Measurements from ENCODE around the gene SLC25A13.
"Not testable (repeated sequence)": the region's sequence is repeated elsewhere in the genome, so short reads cannot be mapped to it uniquely, and the experiment has no call there.

SLC25A13 gene

DNA sequence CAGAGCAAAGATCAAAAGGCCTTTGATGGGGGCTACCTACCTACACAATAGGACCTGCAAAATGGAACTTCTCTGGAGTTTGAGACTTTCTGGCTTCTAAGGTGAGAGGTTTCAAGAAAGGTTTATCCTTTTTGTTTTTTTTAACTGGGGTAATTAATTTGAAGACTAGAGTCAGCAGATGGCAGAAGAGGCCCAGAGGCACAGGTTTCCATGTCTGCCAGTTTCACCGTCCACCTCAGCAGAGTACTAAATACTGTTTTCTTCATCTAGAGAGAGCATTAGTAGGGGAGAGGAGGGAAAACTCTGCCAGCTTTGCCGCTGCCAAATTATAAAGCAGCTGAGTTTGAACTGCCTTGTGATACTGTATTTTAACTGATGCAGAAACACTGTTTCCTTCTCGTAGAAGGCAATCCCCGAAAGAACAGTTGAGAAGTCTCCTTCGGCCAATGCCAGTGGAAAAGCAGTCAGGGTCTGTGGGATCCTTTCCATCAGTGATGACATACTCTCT, 138.7 kb downstream of the SLC25A13 start:
- H3K4me3 Mint-ChIP-seq = no peak overlapping the region
- no peak for DNase-seq (ENCODE audit: low spot score)
- H3K4me1 Mint-ChIP-seq (ENCODE audit: low read depth) = no peaks in the 10 kb centered on the region
- no peaks in the 10 kb centered on the region for H3K9me3 Mint-ChIP-seq
- H3K36me3 Mint-ChIP-seq (ENCODE audit: low read depth) = peaks cover 8% of the 10 kb centered on the region
- no peak overlapping the region for H3K27ac Mint-ChIP-seq
- no peaks in the 10 kb centered on the region for H3K27me3 Mint-ChIP-seq (ENCODE audit: low read depth)

DNA sequence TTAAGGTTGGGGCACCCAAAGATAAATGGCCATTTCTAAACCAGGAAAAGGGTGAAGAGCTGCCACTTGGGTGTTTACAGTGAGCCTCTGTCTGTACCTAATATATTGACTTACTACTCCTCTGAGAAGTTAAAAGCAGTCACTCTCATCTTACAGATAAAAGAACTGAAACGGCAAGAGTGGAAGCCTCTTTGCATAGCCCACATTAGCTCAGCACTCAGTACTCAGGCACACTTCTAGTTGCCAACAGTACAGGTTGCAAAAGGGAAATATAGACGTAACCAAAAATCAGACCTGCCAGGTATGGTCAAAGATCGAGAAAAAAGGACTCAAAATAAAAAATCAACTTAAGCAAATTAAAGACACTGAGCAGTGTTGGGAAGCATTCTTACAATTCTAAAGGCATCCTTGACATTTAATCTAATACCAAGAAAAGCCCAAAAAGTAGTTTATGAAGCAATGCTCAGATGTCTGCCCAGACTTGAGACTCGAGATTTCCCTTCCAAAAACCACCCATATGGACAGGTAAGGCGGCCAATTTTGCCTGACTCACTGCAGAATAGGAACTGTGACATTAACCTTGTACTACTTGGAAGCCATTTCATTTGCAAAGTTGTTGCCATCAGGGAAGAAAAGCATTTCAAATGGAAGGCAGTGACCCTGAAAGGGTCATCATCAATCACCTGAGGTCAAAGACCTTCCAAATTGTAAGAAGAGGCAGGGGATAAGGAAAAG, 139.3 kb downstream of the SLC25A13 start:
- no peak overlapping the region for H3K4me3 Mint-ChIP-seq
- H3K27me3 Mint-ChIP-seq (ENCODE audit: low read depth) = no peaks in the 10 kb centered on the region
- H3K9me3 Mint-ChIP-seq = no peaks in the 10 kb centered on the region
- no peaks in the 10 kb centered on the region for H3K4me1 Mint-ChIP-seq (ENCODE audit: low read depth)
- H3K36me3 Mint-ChIP-seq (ENCODE audit: low read depth) = peaks cover 8% of the 10 kb centered on the region
- no peak overlapping the region for H3K27ac Mint-ChIP-seq
- no peak for DNase-seq (ENCODE audit: low spot score)

DNA sequence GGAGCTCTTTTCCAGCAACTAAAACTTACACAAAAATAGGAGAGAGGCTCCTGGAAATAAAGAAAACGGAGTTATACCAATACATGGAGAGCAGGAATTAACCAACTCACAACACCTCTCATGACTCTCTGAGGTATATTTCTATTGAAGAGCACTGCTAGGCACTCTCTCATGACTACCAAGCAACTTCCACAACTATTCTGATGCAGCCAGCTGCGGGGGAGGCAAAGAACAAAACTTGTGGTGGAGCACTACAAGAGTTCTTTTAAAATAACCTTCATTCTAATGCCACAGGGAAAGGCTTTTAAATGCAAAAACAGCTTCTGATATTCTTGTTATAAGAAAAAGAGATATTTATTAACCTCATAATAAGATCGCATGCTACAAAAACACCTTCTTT, 140.7 kb downstream of the SLC25A13 start:
- H3K36me3 Mint-ChIP-seq (ENCODE audit: low read depth) = peaks cover 8% of the 10 kb centered on the region
- H3K27me3 Mint-ChIP-seq (ENCODE audit: low read depth) = no peaks in the 10 kb centered on the region
- no peaks in the 10 kb centered on the region for H3K9me3 Mint-ChIP-seq
- H3K27ac Mint-ChIP-seq = no peak overlapping the region
- no peak for DNase-seq (ENCODE audit: low spot score)
- H3K4me1 Mint-ChIP-seq (ENCODE audit: low read depth) = no peaks in the 10 kb centered on the region
- H3K4me3 Mint-ChIP-seq = no peak overlapping the region

GRCh38 chr7:96179837-96180236, 142.1 kb downstream of the SLC25A13 start:
- no peaks in the 10 kb centered on the region for H3K4me1 Mint-ChIP-seq (ENCODE audit: low read depth)
- peaks cover 8% of the 10 kb centered on the region for H3K36me3 Mint-ChIP-seq (ENCODE audit: low read depth)
- H3K4me3 Mint-ChIP-seq = no peak overlapping the region
- no peak overlapping the region for H3K27ac Mint-ChIP-seq
- H3K9me3 Mint-ChIP-seq = no peaks in the 10 kb centered on the region
- DNase-seq (ENCODE audit: low spot score) = no peak
- no peaks in the 10 kb centered on the region for H3K27me3 Mint-ChIP-seq (ENCODE audit: low read depth)

DNA sequence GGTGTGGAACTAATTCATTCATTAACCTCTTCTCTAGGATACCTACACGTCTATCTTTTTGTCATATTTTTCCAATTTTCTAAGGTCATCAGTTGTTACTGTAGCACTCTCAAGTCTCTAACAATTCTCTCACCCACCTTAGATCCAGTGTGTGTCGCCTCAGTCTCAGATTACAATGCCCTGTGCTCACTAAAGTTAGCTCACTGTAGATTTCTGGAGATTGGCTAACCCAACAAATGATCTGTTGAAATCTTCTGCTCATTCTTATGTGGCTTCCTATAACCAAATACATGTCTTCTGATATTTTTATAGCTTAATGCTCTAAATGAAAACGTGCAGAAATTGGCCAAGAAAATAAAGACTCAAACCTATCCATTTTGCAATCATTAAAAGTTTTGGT, 142.6 kb downstream of the SLC25A13 start:
- Mint-ChIP-seq H3K4me3 (no peak overlapping the region), H3K36me3 (ENCODE audit: low read depth) (peaks cover 8% of the 10 kb centered on the region), H3K27me3 (ENCODE audit: low read depth) (no peaks in the 10 kb centered on the region), H3K9me3 (no peaks in the 10 kb centered on the region), H3K4me1 (ENCODE audit: low read depth) (no peaks in the 10 kb centered on the region), H3K27ac (no peak overlapping the region)
- no peak for DNase-seq (ENCODE audit: low spot score)

- Mint-ChIP-seq H3K36me3 (ENCODE audit: low read depth) (peaks cover 5% of the 10 kb centered on the region), H3K27ac (no peak overlapping the region), H3K4me3 (no peak overlapping the region), H3K9me3 (no peaks in the 10 kb centered on the region), H3K27me3 (ENCODE audit: low read depth) (no peaks in the 10 kb centered on the region), H3K4me1 (ENCODE audit: low read depth) (no peaks in the 10 kb centered on the region)
- DNase-seq (ENCODE audit: low spot score) = no peak
Measured at GRCh38 chr7:96178581-96178980, 143.3 kb downstream of the SLC25A13 start.

DNA sequence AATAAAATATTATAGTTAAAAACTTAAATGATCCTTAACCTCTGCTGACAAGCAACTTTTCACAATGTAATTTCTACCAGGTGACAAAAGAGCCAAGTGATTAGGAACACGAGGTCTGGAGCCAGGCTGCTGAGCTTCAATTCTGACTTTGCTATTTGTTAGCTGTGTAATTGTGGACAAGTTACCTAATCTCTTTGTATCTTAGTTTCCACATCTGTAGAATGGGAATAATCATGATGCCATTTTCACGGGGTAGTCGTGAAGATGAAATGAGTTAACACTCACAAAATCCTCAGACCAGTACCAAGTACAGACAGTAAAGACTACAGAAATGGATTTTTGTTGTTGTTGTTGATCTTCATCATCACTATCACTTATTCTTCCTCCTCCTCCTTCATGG, 144.5 kb downstream of the SLC25A13 start:
- H3K9me3 Mint-ChIP-seq = no peaks in the 10 kb centered on the region
- H3K27ac Mint-ChIP-seq = no peak overlapping the region
- no peaks in the 10 kb centered on the region for H3K27me3 Mint-ChIP-seq (ENCODE audit: low read depth)
- no peaks in the 10 kb centered on the region for H3K36me3 Mint-ChIP-seq (ENCODE audit: low read depth)
- H3K4me1 Mint-ChIP-seq (ENCODE audit: low read depth) = no peaks in the 10 kb centered on the region
- no peak for DNase-seq (ENCODE audit: low spot score)
- H3K4me3 Mint-ChIP-seq = no peak overlapping the region

GRCh38 chr7:96174812-96175211, 147.1 kb downstream of the SLC25A13 start:
- no peaks in the 10 kb centered on the region for H3K4me1 Mint-ChIP-seq (ENCODE audit: low read depth)
- no peaks in the 10 kb centered on the region for H3K36me3 Mint-ChIP-seq (ENCODE audit: low read depth)
- H3K27ac Mint-ChIP-seq = no peak overlapping the region
- no peaks in the 10 kb centered on the region for H3K27me3 Mint-ChIP-seq (ENCODE audit: low read depth)
- H3K9me3 Mint-ChIP-seq = no peaks in the 10 kb centered on the region
- no peak for DNase-seq (ENCODE audit: low spot score)
- no peak overlapping the region for H3K4me3 Mint-ChIP-seq

- Mint-ChIP-seq H3K27me3 (ENCODE audit: low read depth) (no peaks in the 10 kb centered on the region), H3K4me3 (no peak overlapping the region), H3K36me3 (ENCODE audit: low read depth) (peaks cover 3% of the 10 kb centered on the region), H3K9me3 (no peaks in the 10 kb centered on the region), H3K4me1 (ENCODE audit: low read depth) (no peaks in the 10 kb centered on the region), H3K27ac (no peak overlapping the region)
- no peak for DNase-seq (ENCODE audit: low spot score)
Measured at GRCh38 chr7:96173781-96174180, 148.1 kb downstream of the SLC25A13 start.

GRCh38 chr7:96169439-96169838, 152.5 kb downstream of the SLC25A13 start:
- Mint-ChIP-seq H3K36me3 (ENCODE audit: low read depth) (peaks cover 8% of the 10 kb centered on the region), H3K27me3 (ENCODE audit: low read depth) (no peaks in the 10 kb centered on the region), H3K4me3 (no peak overlapping the region), H3K4me1 (ENCODE audit: low read depth) (no peaks in the 10 kb centered on the region), H3K9me3 (no peaks in the 10 kb centered on the region), H3K27ac (no peak overlapping the region)
- no peak for DNase-seq (ENCODE audit: low spot score)

- no peak overlapping the region for H3K4me3 Mint-ChIP-seq
- no peaks in the 10 kb centered on the region for H3K9me3 Mint-ChIP-seq
- H3K27ac Mint-ChIP-seq = no peak overlapping the region
- no peaks in the 10 kb centered on the region for H3K27me3 Mint-ChIP-seq (ENCODE audit: low read depth)
- H3K4me1 Mint-ChIP-seq (ENCODE audit: low read depth) = no peaks in the 10 kb centered on the region
- peaks cover 11% of the 10 kb centered on the region for H3K36me3 Mint-ChIP-seq (ENCODE audit: low read depth)
- no peak for DNase-seq (ENCODE audit: low spot score)
Measured at GRCh38 chr7:96167424-96167823, 154.5 kb downstream of the SLC25A13 start.

DNA sequence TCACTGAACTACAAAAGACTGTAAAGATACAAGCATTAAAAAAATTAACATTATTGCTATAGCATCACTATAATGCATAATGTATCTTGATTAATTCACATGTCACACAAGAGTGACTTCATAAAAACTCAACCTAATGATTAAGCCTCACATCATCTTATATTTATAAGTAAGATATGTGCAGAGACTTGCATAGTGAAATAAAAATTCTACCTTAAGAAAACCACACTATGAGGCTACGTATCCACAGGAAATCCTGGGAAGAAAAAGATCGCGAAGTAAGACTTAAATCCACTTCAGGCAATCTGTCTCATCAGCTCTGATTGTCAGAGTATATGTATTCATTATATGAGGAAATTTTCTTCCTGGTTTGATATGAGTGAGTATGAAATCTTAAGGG, 160.0 kb downstream of the SLC25A13 start:
- peaks cover 12% of the 10 kb centered on the region for H3K36me3 Mint-ChIP-seq (ENCODE audit: low read depth)
- H3K27me3 Mint-ChIP-seq (ENCODE audit: low read depth) = no peaks in the 10 kb centered on the region
- no peak for DNase-seq (ENCODE audit: low spot score)
- H3K4me1 Mint-ChIP-seq (ENCODE audit: low read depth) = no peaks in the 10 kb centered on the region
- no peak overlapping the region for H3K27ac Mint-ChIP-seq
- no peaks in the 10 kb centered on the region for H3K9me3 Mint-ChIP-seq
- no peak overlapping the region for H3K4me3 Mint-ChIP-seq

- no peak overlapping the region for H3K4me3 Mint-ChIP-seq
- peaks cover 4% of the 10 kb centered on the region for H3K36me3 Mint-ChIP-seq (ENCODE audit: low read depth)
- H3K27me3 Mint-ChIP-seq (ENCODE audit: low read depth) = no peaks in the 10 kb centered on the region
- H3K4me1 Mint-ChIP-seq (ENCODE audit: low read depth) = no peaks in the 10 kb centered on the region
- no peaks in the 10 kb centered on the region for H3K9me3 Mint-ChIP-seq
- no peak for DNase-seq (ENCODE audit: low spot score)
- H3K27ac Mint-ChIP-seq = no peak overlapping the region
Measured at GRCh38 chr7:96157856-96158255, 164.0 kb downstream of the SLC25A13 start.

DNA sequence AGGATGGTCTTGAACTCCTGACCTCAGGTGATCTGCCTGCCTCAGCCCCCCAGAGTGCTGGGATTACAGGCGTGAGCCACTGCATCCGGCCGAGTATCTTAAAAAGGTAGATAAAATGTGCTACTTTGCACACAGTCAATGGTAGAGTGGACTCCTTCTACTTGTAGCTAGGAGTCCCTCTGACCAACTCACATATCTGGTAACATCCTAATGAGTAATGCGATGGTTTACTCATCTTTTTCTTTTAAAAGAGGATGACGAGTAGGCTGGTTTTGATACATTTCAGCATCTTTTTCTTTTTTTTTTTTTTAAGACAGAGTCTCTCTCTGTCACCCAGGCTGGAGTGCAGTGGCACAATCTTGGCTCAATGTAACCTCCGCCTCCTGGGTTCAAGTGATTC, 167.4 kb downstream of the SLC25A13 start:
- not testable (repeated sequence) for H3K9me3 Mint-ChIP-seq; H3K4me1 Mint-ChIP-seq (ENCODE audit: low read depth); H3K4me3 Mint-ChIP-seq; H3K27me3 Mint-ChIP-seq (ENCODE audit: low read depth); H3K36me3 Mint-ChIP-seq (ENCODE audit: low read depth); H3K27ac Mint-ChIP-seq; DNase-seq (ENCODE audit: low spot score)

DNA sequence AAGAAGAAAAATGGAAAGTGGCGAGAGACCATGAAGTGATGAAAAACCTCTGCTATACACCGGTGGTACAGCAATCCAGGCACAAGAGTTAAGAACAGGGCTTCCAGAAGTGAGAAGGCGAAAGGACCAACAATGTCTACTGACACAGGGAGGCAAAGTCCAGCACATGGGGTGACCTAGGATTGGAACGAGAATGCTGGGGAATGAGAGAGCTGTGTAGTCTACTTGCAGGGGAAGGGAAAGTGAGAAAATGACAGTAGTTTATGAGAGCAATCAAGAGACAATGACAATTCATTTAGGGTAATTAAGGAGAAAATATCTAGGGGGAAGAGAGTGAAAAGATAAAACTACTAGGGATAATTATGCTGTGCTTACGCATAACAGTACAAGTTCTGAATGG, 169.2 kb downstream of the SLC25A13 start:
- H3K27ac Mint-ChIP-seq = no peak overlapping the region
- no peaks in the 10 kb centered on the region for H3K27me3 Mint-ChIP-seq (ENCODE audit: low read depth)
- H3K9me3 Mint-ChIP-seq = no peaks in the 10 kb centered on the region
- no peak for DNase-seq (ENCODE audit: low spot score)
- no peaks in the 10 kb centered on the region for H3K4me1 Mint-ChIP-seq (ENCODE audit: low read depth)
- no peaks in the 10 kb centered on the region for H3K36me3 Mint-ChIP-seq (ENCODE audit: low read depth)
- no peak overlapping the region for H3K4me3 Mint-ChIP-seq
